ENCODE results near the gene DNAAF5. TPM values are rescaled to one million over a fixed set of nuclear protein-coding genes. Genes with fewer than 3 reads are reported as not detected.

DNAAF5 gene
- total and polyA plus RNA-seq, 9 of the 15 experiments (the other 6 are each of a cell fraction or from before 2014, with no cell fraction given), result 3.1 to 69.7 (median 19.1) TPM

- TF ChIP-seq, protein P1, sequence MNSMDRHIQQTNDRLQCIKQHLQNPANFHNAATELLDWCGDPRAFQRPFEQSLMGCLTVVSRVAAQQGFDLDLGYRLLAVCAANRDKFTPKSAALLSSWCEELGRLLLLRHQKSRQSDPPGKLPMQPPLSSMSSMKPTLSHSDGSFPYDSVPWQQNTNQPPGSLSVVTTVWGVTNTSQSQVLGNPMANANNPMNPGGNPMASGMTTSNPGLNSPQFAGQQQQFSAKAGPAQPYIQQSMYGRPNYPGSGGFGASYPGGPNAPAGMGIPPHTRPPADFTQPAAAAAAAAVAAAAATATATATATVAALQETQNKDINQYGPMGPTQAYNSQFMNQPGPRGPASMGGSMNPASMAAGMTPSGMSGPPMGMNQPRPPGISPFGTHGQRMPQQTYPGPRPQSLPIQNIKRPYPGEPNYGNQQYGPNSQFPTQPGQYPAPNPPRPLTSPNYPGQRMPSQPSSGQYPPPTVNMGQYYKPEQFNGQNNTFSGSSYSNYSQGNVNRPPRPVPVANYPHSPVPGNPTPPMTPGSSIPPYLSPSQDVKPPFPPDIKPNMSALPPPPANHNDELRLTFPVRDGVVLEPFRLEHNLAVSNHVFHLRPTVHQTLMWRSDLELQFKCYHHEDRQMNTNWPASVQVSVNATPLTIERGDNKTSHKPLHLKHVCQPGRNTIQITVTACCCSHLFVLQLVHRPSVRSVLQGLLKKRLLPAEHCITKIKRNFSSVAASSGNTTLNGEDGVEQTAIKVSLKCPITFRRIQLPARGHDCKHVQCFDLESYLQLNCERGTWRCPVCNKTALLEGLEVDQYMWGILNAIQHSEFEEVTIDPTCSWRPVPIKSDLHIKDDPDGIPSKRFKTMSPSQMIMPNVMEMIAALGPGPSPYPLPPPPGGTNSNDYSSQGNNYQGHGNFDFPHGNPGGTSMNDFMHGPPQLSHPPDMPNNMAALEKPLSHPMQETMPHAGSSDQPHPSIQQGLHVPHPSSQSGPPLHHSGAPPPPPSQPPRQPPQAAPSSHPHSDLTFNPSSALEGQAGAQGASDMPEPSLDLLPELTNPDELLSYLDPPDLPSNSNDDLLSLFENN (IDR thresholded peaks at IDR 0.05; ENCODE audit: low read depth in 2 of 2, low read length in 2 of 2), result no peak
- TF ChIP-seq PTTG1 (tag; IDR thresholded peaks at IDR 0.05; ENCODE audit: low read depth) (no peak), SAP30 (IDR thresholded peaks at IDR 0.05; ENCODE audit: borderline replicate concordance, insufficient read depth, low read depth, low read length, poor library complexity, severe bottlenecking) (no peak), BDP1 (IDR thresholded peaks at IDR 0.05; ENCODE audit: insufficient read depth, insufficient read length) (no peak), NFE2 (IDR thresholded peaks at IDR 0.05; ENCODE audit: low read depth) (peak; percentile 54; the same call in 1 of the 2 replicates), ZNF143 (CRISPR knock-in tag; IDR thresholded peaks at IDR 0.05) (no peak), FOS (IDR thresholded peaks at IDR 0.05; ENCODE audit: extremely low read depth, insufficient read length) (peak; percentile 76), ZBTB34 (CRISPR knock-in tag; IDR thresholded peaks at IDR 0.05) (no peak), ZNF830 (CRISPR knock-in tag; IDR thresholded peaks at IDR 0.05) (no peak), ZNF239 (CRISPR knock-in tag; IDR thresholded peaks at IDR 0.05) (no peak), KAT7 (CRISPR knock-in tag; IDR thresholded peaks at IDR 0.05; ENCODE audit: borderline replicate concordance) (no peak), ZKSCAN1 (IDR thresholded peaks at IDR 0.05; ENCODE audit: low read depth, low read length) (no peak), ZNF316 (IDR thresholded peaks at IDR 0.05) (no peak), HIVEP1 (CRISPR knock-in tag; IDR thresholded peaks at IDR 0.05) (no peak), SETDB1 (IDR thresholded peaks at IDR 0.05; ENCODE audit: low read length) (no peak), ILK (tag; IDR thresholded peaks at IDR 0.05; ENCODE audit: borderline replicate concordance, low read depth) (no peak), ZNF444 (CRISPR knock-in tag; IDR thresholded peaks at IDR 0.05) (no peak)
- TF ChIP-seq, protein P2, sequence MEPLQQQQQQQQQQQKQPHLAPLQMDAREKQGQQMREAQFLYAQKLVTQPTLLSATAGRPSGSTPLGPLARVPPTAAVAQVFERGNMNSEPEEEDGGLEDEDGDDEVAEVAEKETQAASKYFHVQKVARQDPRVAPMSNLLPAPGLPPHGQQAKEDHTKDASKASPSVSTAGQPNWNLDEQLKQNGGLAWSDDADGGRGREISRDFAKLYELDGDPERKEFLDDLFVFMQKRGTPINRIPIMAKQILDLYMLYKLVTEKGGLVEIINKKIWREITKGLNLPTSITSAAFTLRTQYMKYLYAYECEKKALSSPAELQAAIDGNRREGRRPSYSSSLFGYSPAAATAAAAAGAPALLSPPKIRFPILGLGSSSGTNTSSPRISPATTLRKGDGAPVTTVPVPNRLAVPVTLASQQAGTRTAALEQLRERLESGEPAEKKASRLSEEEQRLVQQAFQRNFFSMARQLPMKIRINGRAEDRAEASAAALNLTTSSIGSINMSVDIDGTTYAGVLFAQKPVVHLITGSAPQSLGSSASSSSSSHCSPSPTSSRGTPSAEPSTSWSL (CRISPR knock-in tag; IDR thresholded peaks at IDR 0.05; ENCODE audit: borderline replicate concordance), result no peak
- TF ChIP-seq, protein P3, sequence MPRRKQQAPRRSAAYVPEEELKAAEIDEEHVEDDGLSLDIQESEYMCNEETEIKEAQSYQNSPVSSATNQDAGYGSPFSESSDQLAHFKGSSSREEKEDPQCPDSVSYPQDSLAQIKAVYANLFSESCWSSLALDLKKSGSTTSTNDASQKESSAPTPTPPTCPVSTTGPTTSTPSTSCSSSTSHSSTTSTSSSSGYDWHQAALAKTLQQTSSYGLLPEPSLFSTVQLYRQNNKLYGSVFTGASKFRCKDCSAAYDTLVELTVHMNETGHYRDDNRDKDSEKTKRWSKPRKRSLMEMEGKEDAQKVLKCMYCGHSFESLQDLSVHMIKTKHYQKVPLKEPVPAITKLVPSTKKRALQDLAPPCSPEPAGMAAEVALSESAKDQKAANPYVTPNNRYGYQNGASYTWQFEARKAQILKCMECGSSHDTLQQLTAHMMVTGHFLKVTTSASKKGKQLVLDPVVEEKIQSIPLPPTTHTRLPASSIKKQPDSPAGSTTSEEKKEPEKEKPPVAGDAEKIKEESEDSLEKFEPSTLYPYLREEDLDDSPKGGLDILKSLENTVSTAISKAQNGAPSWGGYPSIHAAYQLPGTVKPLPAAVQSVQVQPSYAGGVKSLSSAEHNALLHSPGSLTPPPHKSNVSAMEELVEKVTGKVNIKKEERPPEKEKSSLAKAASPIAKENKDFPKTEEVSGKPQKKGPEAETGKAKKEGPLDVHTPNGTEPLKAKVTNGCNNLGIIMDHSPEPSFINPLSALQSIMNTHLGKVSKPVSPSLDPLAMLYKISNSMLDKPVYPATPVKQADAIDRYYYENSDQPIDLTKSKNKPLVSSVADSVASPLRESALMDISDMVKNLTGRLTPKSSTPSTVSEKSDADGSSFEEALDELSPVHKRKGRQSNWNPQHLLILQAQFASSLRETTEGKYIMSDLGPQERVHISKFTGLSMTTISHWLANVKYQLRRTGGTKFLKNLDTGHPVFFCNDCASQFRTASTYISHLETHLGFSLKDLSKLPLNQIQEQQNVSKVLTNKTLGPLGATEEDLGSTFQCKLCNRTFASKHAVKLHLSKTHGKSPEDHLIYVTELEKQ (CRISPR knock-in tag; IDR thresholded peaks at IDR 0.05), result no peak
Measured at GRCh38 chr7:831596-832166, 105.2 kb downstream of the DNAAF5 start (continued).

All from K562 (cell line).